ENCODE data around the gene ABCE1.

- TF ChIP-seq TEAD1 (CRISPR knock-in tag; IDR thresholded peaks at IDR 0.05): no peak
- no peak for TF ChIP-seq ZNF138 (CRISPR knock-in tag; conservative IDR thresholded peaks at IDR 0.05)
- TF ChIP-seq, protein P1, sequence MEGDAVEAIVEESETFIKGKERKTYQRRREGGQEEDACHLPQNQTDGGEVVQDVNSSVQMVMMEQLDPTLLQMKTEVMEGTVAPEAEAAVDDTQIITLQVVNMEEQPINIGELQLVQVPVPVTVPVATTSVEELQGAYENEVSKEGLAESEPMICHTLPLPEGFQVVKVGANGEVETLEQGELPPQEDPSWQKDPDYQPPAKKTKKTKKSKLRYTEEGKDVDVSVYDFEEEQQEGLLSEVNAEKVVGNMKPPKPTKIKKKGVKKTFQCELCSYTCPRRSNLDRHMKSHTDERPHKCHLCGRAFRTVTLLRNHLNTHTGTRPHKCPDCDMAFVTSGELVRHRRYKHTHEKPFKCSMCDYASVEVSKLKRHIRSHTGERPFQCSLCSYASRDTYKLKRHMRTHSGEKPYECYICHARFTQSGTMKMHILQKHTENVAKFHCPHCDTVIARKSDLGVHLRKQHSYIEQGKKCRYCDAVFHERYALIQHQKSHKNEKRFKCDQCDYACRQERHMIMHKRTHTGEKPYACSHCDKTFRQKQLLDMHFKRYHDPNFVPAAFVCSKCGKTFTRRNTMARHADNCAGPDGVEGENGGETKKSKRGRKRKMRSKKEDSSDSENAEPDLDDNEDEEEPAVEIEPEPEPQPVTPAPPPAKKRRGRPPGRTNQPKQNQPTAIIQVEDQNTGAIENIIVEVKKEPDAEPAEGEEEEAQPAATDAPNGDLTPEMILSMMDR (IDR thresholded peaks at IDR 0.05): no peak
- TF ChIP-seq MXD4 (CRISPR knock-in tag; IDR thresholded peaks at IDR 0.05; ENCODE audit: borderline replicate concordance): no peak
- TF ChIP-seq, protein P2, sequence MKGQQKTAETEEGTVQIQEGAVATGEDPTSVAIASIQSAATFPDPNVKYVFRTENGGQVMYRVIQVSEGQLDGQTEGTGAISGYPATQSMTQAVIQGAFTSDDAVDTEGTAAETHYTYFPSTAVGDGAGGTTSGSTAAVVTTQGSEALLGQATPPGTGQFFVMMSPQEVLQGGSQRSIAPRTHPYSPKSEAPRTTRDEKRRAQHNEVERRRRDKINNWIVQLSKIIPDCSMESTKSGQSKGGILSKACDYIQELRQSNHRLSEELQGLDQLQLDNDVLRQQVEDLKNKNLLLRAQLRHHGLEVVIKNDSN (CRISPR knock-in tag; IDR thresholded peaks at IDR 0.05): no peak
- TF ChIP-seq, protein P3, sequence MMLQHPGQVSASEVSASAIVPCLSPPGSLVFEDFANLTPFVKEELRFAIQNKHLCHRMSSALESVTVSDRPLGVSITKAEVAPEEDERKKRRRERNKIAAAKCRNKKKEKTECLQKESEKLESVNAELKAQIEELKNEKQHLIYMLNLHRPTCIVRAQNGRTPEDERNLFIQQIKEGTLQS (CRISPR knock-in tag; conservative IDR thresholded peaks at IDR 0.05): no peak
- no peak for TF ChIP-seq HMGXB4 (CRISPR knock-in tag; IDR thresholded peaks at IDR 0.05)
These were observed 49.3 kb upstream of the ABCE1 start for GRCh38 chr4:145048817-145049216.

Measured in WTC11 (cell line).